GM18858 (cell line): Measurements from ENCODE around the gene EDN1.

ENCODE experiments used
- ATAC-seq: cut with Tn5 transposase; IDR thresholded peaks from one replicate; pipeline ENCODE4 v1.9.1; 2021; ENCODE audit not compliant: unreplicated experiment

EDN1 gene

GRCh38 chr6:12344961-12345693 lies 55.0 kb downstream of the EDN1 start:
- ATAC-seq: no peak

- no peak for ATAC-seq
Observed at GRCh38 chr6:12345694-12346058, 55.5 kb downstream of the EDN1 start.
